Parathyroid adenoma (tissue), 2 donors: ENCODE measurements around the gene AVPI1.

Experiments
- H2AFZ ChIP-seq: fragments of 300-600 bp; sonication (generic); one replicate; pipeline ENCODE4 v1.7.0; 2017; ENCODE audit warnings: antibody characterized with exemption, mild to moderate bottlenecking
- H3K27ac ChIP-seq: fragments of 300-600 bp; sonication (generic); one replicate; pipeline ENCODE4 v1.7.0; 2017
- H3K27me3 ChIP-seq: fragments of 300-600 bp; sonication (generic); one replicate; pipeline ENCODE4 v1.7.0; 2017; ENCODE audit warnings: low read length; ENCODE audit not compliant: control insufficient read depth, insufficient read depth
- H3K36me3 ChIP-seq: fragments of 300-600 bp; sonication (generic); one replicate; pipeline ENCODE4 v1.7.0; 2017; ENCODE audit warnings: low read length; ENCODE audit not compliant: control insufficient read depth, insufficient read depth
- H3K4me1 ChIP-seq: fragments of 300-600 bp; sonication (generic); one replicate; pipeline ENCODE4 v1.7.0; 2017; ENCODE audit warnings: control low read depth
- H3K4me2 ChIP-seq: fragments of 300-600 bp; sonication (generic); one replicate; pipeline ENCODE4 v1.7.0; 2017; ENCODE audit warnings: low read length
- H3K4me3 ChIP-seq: fragments of 300-600 bp; sonication (generic); one replicate; pipeline ENCODE4 v1.7.0; 2017; ENCODE audit warnings: low read depth, low read length
- H3K79me2 ChIP-seq: fragments of 300-600 bp; sonication (generic); one replicate; pipeline ENCODE4 v1.7.0; 2017; ENCODE audit warnings: control low read depth
- H3K9ac ChIP-seq: fragments of 300-600 bp; sonication (generic); one replicate; pipeline ENCODE4 v1.7.0; 2017; ENCODE audit warnings: mild to moderate bottlenecking
- H3K9me3 ChIP-seq: fragments of 300-600 bp; sonication (generic); one replicate; pipeline ENCODE4 v1.7.0; 2017; ENCODE audit warnings: low read length; ENCODE audit not compliant: control insufficient read depth
- TF ChIP-seq, protein P1 (sequence below): fragments of 300-600 bp; sonication (generic); IDR thresholded peaks from one replicate; pipeline ENCODE4 v1.7.0; 2017; ENCODE audit warnings: antibody characterized with exemption, mild to moderate bottlenecking
- donor health status: primary hyperparathyroidism.

The AVPI1 gene

DNA sequence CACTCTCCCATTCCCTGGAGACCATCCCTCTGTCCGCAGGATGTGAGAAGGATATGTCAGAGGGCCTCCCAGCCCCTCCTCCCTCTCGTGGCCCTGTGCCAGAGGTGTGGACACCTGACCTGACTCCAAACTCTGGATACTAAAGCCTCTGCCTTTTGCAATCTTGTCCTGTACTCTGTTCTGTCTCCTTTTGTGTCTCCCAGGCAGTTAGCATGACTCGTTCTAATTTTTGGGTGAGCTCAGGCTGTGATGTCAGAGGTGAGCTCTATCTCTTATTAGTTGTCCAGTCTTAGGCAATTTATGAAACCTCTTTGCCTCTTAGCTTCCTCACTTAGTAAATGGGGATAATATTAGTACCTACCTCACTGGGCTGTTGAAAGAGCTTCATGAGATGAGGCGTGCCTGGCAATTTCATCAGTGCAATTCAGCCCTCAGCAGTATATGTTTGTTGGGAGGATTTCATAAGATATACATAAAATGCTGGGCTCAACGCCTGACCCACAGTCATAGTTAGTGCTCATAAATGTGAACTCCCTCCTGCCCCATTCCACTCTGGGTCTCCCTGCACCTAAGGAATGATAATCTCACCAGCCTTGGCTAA is 37.4 kb upstream of the AVPI1 start:
- H3K27ac ChIP-seq = no peak overlapping the region

DNA sequence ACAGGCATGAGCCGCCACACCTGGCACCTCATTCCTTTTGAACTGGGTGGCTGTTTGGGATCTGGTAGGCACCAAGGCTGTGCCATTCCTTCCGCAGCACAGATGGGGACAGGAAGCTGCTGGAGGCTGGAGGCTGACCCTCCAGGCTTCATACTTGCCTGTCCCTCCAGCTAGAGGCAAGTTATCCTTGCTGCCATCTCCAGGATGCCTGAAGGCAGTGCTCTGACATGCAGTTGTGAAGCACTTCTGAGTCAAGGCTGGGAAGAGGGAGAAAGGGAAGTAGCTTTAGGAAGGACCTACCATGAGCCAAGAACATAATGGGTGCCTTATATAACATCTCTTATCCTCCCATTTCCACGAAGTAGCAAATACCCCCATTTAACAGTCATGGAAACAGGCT is 36.0 kb upstream of the AVPI1 start:
- Histone ChIP-seq H3K36me3 (no peaks in the 10 kb centered on the region), H3K79me2 (no peaks in the 10 kb centered on the region), H3K27me3 (no peaks in the 10 kb centered on the region), H3K27ac (no peak overlapping the region), H2AFZ (no peak overlapping the region), H3K9ac (no peak overlapping the region), H3K4me3 (no peak overlapping the region), H3K9me3 (no peaks in the 10 kb centered on the region), H3K4me1 (peaks cover 5% of the 10 kb centered on the region), H3K4me2 (no peak overlapping the region)
- TF ChIP-seq, protein P1, sequence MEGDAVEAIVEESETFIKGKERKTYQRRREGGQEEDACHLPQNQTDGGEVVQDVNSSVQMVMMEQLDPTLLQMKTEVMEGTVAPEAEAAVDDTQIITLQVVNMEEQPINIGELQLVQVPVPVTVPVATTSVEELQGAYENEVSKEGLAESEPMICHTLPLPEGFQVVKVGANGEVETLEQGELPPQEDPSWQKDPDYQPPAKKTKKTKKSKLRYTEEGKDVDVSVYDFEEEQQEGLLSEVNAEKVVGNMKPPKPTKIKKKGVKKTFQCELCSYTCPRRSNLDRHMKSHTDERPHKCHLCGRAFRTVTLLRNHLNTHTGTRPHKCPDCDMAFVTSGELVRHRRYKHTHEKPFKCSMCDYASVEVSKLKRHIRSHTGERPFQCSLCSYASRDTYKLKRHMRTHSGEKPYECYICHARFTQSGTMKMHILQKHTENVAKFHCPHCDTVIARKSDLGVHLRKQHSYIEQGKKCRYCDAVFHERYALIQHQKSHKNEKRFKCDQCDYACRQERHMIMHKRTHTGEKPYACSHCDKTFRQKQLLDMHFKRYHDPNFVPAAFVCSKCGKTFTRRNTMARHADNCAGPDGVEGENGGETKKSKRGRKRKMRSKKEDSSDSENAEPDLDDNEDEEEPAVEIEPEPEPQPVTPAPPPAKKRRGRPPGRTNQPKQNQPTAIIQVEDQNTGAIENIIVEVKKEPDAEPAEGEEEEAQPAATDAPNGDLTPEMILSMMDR = no peak

More for the DNA sequence above, 37.4 kb upstream of the AVPI1 start:
- Histone ChIP-seq H3K79me2 (no peaks in the 10 kb centered on the region), H3K27me3 (no peaks in the 10 kb centered on the region), H3K9me3 (no peaks in the 10 kb centered on the region), H3K36me3 (no peaks in the 10 kb centered on the region), H3K9ac (no peak overlapping the region), H2AFZ (no peak overlapping the region), H3K4me2 (no peak overlapping the region), H3K4me3 (no peak overlapping the region), H3K4me1 (no peaks in the 10 kb centered on the region)
- TF ChIP-seq, protein P1 = no peak

DNA sequence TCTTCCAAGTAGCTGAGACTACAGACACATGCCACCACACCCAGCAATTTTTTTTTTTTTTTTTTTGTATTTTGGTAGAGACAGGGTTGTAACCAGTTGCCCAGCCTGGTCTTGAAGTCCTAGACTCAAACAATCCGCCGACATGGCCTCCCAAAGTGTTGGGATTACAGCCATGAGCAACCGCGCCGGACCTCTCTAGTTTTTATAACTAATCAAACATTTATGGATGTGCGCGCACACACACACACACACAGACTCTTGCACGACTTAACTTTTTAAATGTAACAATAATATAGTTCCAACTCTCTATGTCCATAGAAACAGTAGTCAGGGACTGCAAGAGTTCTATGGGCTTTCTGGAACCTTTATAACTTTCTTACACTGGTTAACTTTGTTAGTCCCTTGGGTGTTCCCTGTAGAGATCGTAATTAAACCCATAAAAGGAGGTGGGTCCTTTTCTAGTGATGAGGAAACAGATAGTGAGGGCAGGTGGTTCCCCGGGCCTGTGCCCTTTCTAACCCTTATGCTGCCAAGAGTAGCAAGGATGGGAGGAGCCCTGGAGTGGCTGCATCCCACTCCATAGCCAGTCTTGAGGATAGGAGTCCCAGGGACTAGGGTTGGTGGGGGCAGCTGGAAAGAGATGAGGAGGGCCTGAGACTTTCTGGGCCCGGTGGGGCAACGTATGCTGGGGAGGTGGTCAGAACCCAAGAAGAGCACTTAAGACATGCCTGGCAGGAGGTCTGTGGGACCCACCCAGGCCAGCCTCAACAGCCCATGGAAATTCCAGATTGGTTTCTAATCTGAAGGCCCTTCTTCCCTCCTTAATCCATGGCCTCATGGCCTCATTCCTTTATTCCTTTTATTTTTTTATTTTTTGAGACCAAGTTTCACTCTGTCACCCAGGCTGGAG is 35.1 kb upstream of the AVPI1 start:
- Histone ChIP-seq H3K9ac (no peak overlapping the region), H2AFZ (no peak overlapping the region), H3K27me3 (no peaks in the 10 kb centered on the region), H3K9me3 (no peaks in the 10 kb centered on the region), H3K4me3 (no peak overlapping the region), H3K79me2 (no peaks in the 10 kb centered on the region), H3K27ac (no peak overlapping the region), H3K36me3 (no peaks in the 10 kb centered on the region), H3K4me1 (peaks cover 5% of the 10 kb centered on the region), H3K4me2 (no peak overlapping the region)
- TF ChIP-seq, protein P1 = no peak

DNA sequence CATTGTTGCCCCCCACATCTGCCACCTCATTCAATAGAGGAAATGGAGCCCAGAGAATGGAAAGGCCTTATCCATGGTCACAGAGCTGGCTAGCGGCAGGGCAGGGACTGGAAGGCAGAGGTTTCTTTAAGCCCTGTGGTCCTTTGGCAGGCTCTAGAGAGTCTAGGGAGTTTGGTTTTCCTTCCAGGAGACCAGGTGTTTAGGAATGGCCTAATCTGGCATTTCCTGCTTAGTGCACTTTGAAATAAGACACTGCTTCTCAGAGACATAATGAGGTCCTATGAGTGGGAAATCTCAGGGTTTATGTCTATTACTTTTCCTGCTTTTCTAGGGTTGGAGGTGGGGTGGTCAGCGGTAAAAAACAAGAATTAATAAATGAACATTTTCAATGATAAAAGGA is 32.6 kb upstream of the AVPI1 start:
- no peaks in the 10 kb centered on the region for H3K9me3 ChIP-seq
- H3K4me3 ChIP-seq = no peak overlapping the region
- H3K27me3 ChIP-seq = no peaks in the 10 kb centered on the region
- H3K4me2 ChIP-seq = no peak overlapping the region
- no peaks in the 10 kb centered on the region for H3K36me3 ChIP-seq
- peaks cover 5% of the 10 kb centered on the region for H3K4me1 ChIP-seq
- H3K79me2 ChIP-seq = no peaks in the 10 kb centered on the region
- no peak overlapping the region for H3K27ac ChIP-seq
- H2AFZ ChIP-seq = no peak overlapping the region
- no peak overlapping the region for H3K9ac ChIP-seq
- TF ChIP-seq, protein P1 = no peak
